Embryonic facial prominence (tissue), 1 donor: ENCODE data around the gene LINC00305.

Experiments
- DNase-seq: peaks from one replicate; pipeline ENCODE4 v3.0.0-alpha.2; 2016; ENCODE audit errors: extremely low spot score

LINC00305 gene

DNA sequence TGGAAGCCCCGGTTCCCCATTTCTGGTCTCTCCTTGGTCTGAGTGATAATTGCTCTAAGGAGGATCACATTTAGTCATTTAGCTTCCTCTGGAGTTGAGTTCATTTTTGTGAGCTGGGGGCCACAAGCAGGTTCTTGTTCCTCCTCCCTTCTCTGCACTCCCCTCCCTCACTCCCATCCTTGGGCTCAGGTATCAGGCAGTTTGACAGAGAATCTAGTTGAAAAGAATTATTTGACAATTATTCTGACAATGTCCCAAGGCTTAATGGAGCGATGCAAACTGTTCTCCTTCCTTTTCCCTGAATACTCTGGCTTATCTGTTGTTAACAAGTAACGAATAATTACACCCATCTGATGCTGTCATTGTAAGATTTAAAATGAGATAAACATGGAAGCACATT is 117.5 kb downstream of the LINC00305 start:
- no peak for DNase-seq
